NB4 (cell line): ENCODE data around the gene TMEM135.

Source experiments
- CTCF ChIP-seq: IDR thresholded peaks from one replicate; pipeline ENCODE4 v1.5.1; 2012; ENCODE audit warnings: low read depth, low read length
- MAX ChIP-seq: IDR thresholded peaks from 2 replicates; pipeline ENCODE4 v1.6.1; 2011; ENCODE audit warnings: low read depth, low read length

DNA sequence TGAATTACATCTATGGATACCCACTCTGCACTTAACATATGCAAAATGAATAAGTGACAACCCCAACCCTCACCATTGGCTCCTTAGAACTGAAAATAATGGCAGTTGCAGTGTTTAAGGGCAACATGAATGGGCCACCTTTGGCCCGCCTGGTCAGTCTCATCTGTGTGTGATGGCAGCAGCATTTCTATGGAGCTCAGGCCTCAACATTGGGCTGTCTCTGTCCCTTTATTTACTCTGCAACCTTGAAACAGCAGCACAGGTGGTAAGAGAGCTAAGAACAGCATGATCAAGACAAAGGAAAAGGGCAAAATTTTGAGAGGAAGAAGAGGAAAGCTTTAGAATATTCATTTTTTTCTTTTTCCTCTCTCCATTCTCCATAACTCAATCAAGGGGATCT, 38.3 kb upstream of the TMEM135 start:
- no peak for TF ChIP-seq CTCF
- TF ChIP-seq MAX, result no peak
